ENCODE results near the gene TAS1R3.

Gene TAS1R3

DNA sequence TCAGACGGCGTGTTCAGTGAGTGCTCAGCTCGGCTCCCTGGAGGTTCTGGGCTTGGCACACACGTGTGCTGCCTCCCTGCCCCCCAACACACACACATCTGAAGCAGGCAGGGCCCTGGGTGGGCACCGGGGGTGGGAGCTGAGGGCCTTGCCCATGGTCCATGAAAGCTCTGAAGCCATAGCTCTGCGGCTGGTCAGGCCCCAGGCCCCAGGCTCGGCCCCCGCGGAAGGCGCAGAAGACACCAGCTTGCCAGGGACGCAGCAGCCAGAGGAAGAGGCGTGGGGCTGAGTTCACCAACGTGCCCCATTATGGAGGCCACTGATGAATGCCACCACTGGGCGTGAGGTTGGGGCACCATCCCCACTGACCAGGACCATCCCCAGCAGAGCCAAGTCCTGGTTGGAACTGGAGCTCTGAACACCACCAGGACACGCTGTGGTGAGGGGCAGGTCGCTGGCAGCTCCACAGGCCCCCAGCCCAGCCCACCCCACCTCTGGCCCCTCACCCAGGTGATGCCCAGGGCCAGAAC is 39.8 kb downstream of the TAS1R3 start:
- TF ChIP-seq, protein P1, sequence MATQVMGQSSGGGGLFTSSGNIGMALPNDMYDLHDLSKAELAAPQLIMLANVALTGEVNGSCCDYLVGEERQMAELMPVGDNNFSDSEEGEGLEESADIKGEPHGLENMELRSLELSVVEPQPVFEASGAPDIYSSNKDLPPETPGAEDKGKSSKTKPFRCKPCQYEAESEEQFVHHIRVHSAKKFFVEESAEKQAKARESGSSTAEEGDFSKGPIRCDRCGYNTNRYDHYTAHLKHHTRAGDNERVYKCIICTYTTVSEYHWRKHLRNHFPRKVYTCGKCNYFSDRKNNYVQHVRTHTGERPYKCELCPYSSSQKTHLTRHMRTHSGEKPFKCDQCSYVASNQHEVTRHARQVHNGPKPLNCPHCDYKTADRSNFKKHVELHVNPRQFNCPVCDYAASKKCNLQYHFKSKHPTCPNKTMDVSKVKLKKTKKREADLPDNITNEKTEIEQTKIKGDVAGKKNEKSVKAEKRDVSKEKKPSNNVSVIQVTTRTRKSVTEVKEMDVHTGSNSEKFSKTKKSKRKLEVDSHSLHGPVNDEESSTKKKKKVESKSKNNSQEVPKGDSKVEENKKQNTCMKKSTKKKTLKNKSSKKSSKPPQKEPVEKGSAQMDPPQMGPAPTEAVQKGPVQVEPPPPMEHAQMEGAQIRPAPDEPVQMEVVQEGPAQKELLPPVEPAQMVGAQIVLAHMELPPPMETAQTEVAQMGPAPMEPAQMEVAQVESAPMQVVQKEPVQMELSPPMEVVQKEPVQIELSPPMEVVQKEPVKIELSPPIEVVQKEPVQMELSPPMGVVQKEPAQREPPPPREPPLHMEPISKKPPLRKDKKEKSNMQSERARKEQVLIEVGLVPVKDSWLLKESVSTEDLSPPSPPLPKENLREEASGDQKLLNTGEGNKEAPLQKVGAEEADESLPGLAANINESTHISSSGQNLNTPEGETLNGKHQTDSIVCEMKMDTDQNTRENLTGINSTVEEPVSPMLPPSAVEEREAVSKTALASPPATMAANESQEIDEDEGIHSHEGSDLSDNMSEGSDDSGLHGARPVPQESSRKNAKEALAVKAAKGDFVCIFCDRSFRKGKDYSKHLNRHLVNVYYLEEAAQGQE (IDR thresholded peaks at IDR 0.05; ENCODE audit: low read depth): no peak
- no peak for TF ChIP-seq TEAD4 (IDR thresholded peaks at IDR 0.05)

DNA sequence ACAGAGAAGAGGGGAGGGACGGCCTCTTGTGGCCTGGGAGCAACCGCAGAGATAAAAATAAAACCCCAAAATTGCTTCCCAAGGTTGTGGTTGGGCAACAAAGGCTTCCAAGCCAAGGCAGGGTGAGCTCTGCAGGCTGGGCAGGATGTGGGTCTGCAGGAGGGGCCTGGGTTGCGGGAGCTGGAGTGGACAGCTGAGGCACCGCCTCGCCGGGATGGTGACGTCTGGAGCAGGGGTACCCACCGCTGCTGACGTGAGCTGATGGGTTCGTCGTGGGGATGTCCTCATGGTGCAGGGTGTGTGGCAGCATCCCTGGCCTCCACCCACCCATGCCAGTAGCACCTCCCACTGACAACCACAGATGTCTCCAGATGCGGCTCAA is 40.3 kb downstream of the TAS1R3 start:
- TF ChIP-seq ZBTB7A (IDR thresholded peaks at IDR 0.05; ENCODE audit: low read depth): no peak
- no peak for TF ChIP-seq EP300 (IDR thresholded peaks at IDR 0.05; ENCODE audit: borderline replicate concordance)
- TF ChIP-seq, protein P2, sequence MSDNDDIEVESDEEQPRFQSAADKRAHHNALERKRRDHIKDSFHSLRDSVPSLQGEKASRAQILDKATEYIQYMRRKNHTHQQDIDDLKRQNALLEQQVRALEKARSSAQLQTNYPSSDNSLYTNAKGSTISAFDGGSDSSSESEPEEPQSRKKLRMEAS (IDR thresholded peaks at IDR 0.05): no peak
- TF ChIP-seq TAF1 (IDR thresholded peaks at IDR 0.05; ENCODE audit: low read depth): no peak
- TF ChIP-seq NFIC (IDR thresholded peaks at IDR 0.05): no peak

DNA sequence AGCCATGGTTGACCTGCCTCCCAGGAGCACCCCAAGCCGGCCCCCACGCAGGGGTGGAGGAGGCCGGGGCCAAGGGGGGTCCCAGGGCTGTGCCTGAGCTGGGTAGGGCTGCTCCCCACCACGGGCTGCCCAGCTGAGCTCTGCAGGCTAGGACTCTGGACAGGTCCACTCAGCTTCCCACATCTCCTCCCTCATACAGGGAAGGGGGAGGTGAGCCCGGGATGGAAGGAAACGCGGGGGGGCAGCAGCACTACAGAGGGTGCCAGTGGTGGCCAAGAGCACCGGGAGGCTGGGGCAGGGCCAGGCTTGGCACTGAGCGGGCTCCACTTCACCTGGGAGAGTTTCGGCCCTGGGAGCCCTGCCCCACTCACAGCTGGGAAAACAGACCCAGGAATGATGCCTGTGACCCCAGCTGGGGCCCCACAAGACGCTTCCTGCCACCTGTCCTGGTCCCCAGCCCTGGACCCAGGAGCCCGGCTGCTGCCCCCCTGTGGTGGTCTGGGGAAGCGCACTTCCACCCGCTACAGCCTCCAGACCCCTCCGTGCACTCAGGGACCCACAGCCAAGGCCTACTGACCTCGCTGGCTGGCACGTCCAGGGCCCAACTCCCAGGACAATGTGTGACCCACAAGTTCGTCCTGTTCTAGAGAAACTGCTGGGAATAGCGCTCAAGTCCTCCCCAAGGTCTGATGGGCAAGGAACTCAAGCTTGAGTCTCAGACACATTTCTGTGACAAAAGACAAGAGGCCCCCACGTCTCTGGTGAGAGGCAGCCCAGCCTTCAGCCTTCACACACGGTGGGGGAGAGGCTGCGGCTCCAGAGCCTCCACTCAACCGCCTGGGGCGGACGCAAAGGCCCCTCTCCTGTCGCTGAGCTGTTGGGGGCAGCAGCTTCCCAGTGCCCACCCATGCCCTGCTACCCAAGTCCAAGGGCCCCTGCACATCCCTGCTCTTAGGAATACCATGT is 40.9 kb downstream of the TAS1R3 start:
- TF ChIP-seq CEBPB (IDR thresholded peaks at IDR 0.05) (no peak), RAD21 (IDR thresholded peaks at IDR 0.05; ENCODE audit: low read depth) (peak; percentile 48; the same call in 1 of the 2 replicates)

DNA sequence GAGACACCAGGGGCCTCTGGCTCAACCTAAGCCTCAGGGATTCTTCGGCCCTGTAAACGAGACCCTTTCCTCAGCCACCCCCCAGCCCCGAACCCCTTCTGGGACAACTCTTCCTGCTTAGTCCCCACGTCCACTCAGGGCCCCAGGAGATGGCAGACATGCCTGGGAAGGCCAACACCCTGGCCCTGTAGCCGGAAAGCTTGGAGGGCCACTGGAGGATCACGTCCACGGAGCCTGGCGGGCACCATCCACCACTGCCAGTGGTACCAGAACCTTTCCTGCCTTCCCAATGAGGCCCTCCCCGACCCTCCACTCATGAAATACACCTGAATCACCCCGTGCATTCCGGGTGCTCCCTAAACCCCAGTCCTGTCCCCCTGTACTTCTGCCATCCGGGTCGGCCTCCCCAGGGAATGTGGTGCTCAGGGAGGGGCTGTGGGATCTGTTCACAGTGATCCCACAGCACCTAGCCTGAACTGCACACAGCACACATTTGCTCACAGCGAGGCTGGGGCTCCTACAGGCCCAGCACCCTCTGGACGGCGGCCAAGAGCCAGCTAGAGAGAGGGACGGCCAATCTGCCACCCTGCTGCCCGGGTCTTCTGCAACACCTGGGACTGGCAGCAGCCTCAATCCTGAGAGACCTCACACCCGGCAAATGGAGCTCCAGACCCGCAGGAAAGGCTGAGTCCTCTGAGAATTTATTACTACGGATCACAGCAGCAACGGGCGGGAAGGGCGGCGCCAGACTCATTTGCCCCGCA is 42.2 kb downstream of the TAS1R3 start:
- TF ChIP-seq TEAD4 (IDR thresholded peaks at IDR 0.05): no peak
- TF ChIP-seq NFIC (IDR thresholded peaks at IDR 0.05): no peak
- no peak for TF ChIP-seq CEBPB (IDR thresholded peaks at IDR 0.05)
- no peak for TF ChIP-seq EP300 (IDR thresholded peaks at IDR 0.05; ENCODE audit: borderline replicate concordance)
- TF ChIP-seq FOXM1 (IDR thresholded peaks at IDR 0.05; ENCODE audit: borderline replicate concordance, low read depth): no peak
- no peak for TF ChIP-seq ZBTB7A (IDR thresholded peaks at IDR 0.05; ENCODE audit: low read depth)
- TF ChIP-seq YY1 (IDR thresholded peaks at IDR 0.05; ENCODE audit: low read depth): no peak
- no peak for TF ChIP-seq TCF12 (IDR thresholded peaks at IDR 0.05; ENCODE audit: low read depth)
- TF ChIP-seq, protein P1 (IDR thresholded peaks at IDR 0.05; ENCODE audit: low read depth): no peak
- TF ChIP-seq TAF1 (IDR thresholded peaks at IDR 0.05; ENCODE audit: low read depth): no peak
- TF ChIP-seq, protein P2 (IDR thresholded peaks at IDR 0.05): no peak
- TF ChIP-seq RAD21 (IDR thresholded peaks at IDR 0.05; ENCODE audit: low read depth): no peak
- TF ChIP-seq, protein P3, sequence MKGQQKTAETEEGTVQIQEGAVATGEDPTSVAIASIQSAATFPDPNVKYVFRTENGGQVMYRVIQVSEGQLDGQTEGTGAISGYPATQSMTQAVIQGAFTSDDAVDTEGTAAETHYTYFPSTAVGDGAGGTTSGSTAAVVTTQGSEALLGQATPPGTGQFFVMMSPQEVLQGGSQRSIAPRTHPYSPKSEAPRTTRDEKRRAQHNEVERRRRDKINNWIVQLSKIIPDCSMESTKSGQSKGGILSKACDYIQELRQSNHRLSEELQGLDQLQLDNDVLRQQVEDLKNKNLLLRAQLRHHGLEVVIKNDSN (IDR thresholded peaks at IDR 0.05): no peak
- TF ChIP-seq EGR1 (IDR thresholded peaks at IDR 0.05): no peak
- no peak for TF ChIP-seq CREB1 (IDR thresholded peaks at IDR 0.05; ENCODE audit: low read depth)

DNA sequence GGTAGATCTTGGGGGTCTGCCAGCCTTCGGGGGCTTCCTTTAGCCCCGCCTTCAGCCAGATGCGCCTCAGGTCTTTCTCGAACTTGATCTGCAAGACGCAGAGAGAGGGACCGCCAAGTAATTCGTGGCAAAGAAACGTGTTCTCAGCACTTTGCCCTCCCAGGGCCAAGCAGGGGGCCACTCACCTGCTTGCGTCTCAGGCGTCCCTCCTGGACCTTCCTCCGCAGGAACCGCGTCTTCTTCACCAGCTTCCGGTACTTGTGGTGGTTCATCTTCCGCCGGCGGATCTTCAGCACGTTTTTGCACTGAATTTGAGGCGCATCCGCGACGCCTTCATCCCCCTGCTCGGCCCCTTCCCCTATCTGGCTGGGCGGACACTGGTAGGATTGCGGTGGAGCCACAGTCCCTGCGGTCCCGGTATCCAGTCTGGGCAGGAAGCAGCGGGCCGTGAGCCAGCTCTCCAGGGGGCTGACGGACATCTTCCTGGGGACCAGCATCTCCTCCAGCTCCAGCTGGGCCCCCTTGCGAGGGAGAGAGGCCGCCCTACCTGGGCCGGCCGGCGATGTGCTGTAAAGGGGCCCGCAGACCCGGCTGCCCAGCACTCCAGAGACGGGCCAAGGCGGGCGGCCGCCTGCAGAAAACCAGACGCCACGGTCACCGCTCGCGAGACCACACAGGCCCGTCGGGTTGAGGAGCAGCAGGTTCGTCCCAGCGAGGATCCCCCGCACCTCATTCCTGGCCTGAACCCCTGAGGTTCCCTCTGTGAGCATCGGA is 42.9 kb downstream of the TAS1R3 start:
- TF ChIP-seq CEBPB (IDR thresholded peaks at IDR 0.05): no peak
- no peak for TF ChIP-seq TAF1 (IDR thresholded peaks at IDR 0.05; ENCODE audit: low read depth)
- TF ChIP-seq TEAD4 (IDR thresholded peaks at IDR 0.05): no peak
- TF ChIP-seq, protein P1 (IDR thresholded peaks at IDR 0.05; ENCODE audit: low read depth): no peak
- TF ChIP-seq YY1 (IDR thresholded peaks at IDR 0.05; ENCODE audit: low read depth): no peak
- no peak for TF ChIP-seq ZBTB7A (IDR thresholded peaks at IDR 0.05; ENCODE audit: low read depth)
- no peak for TF ChIP-seq NFIC (IDR thresholded peaks at IDR 0.05)
- no peak for TF ChIP-seq EP300 (IDR thresholded peaks at IDR 0.05; ENCODE audit: borderline replicate concordance)
- TF ChIP-seq RAD21 (IDR thresholded peaks at IDR 0.05; ENCODE audit: low read depth): no peak
- TF ChIP-seq, protein P2 (IDR thresholded peaks at IDR 0.05): no peak
- no peak for TF ChIP-seq CREB1 (IDR thresholded peaks at IDR 0.05; ENCODE audit: low read depth)
- TF ChIP-seq EGR1 (IDR thresholded peaks at IDR 0.05): no peak
- no peak for TF ChIP-seq FOXM1 (IDR thresholded peaks at IDR 0.05; ENCODE audit: borderline replicate concordance, low read depth)
- TF ChIP-seq, protein P3 (IDR thresholded peaks at IDR 0.05): no peak
- no peak for TF ChIP-seq TCF12 (IDR thresholded peaks at IDR 0.05; ENCODE audit: low read depth)
